Gastroesophageal sphincter (tissue), 4 donors: ENCODE data around the gene ATP11A. TPM values are rescaled to one million over a fixed set of nuclear protein-coding genes. Genes with fewer than 3 reads are reported as not detected.

Experiments used
- ATAC-seq: fragments of 150-250 bp; one replicate; pipeline ENCODE4 v1.9.1; 2016; ENCODE audit warnings: mild to moderate bottlenecking, moderate library complexity
- H3K27ac ChIP-seq, 4 donors: fragments of 200-600 bp; sonication (generic) in 3 of 4; 1 replicate in 3 of 4; 2 replicates in 1 of 4; pipeline ENCODE4 v1.5.1; 2016 to 2019
- H3K27me3 ChIP-seq: fragments of 200-600 bp; sonication (generic); one replicate; pipeline ENCODE4 v1.5.1; 2019
- H3K36me3 ChIP-seq, 2 donors: fragments of 200-600 bp; sonication (generic); one replicate each; pipeline ENCODE4 v1.5.1; 2019; ENCODE audit warnings: control low read depth in 1 of 2
- H3K4me1 ChIP-seq, 3 donors: fragments of 200-600 bp; sonication (generic); 1 replicate in 2 of 3; 2 replicates in 1 of 3; pipeline ENCODE4 v1.5.1; 2016 to 2019; ENCODE audit warnings: control low read depth in 2 of 3
- H3K4me3 ChIP-seq, 2 donors: fragments of 200-600 bp; sonication (generic); one replicate each; pipeline ENCODE4 v1.5.1; 2019; ENCODE audit warnings: mild to moderate bottlenecking in 1 of 2, moderate library complexity in 1 of 2
- H3K9me3 ChIP-seq, 3 donors: fragments of 200-600 bp; sonication (generic); one replicate each; pipeline ENCODE4 v1.5.1; 2017 to 2019; ENCODE audit warnings: control low read depth in 2 of 3
- CTCF ChIP-seq, 4 experiments: fragments of 200-600 bp in 2 of 4; fragments of 450-650 bp in 2 of 4; sonication (generic) in 1 of 4; IDR thresholded peaks; one replicate each; pipeline ENCODE4 v1.5.1; 2017 to 2019; ENCODE audit warnings: antibody characterized with exemption in 4 of 4, mild to moderate bottlenecking in 2 of 4, moderate library complexity in 2 of 4
- EP300 ChIP-seq: sonication (generic); formaldehyde crosslinking; IDR thresholded peaks from one replicate; pipeline ENCODE4 v1.6.1; 2017; ENCODE audit warnings: antibody characterized with exemption, mild to moderate bottlenecking
- POLR2A ChIP-seq, 2 donors: fragments of 450-650 bp; IDR thresholded peaks; one replicate each; pipeline ENCODE4 v1.6.1; 2017; ENCODE audit warnings: antibody characterized with exemption in 2 of 2, mild to moderate bottlenecking in 2 of 2, moderate library complexity in 1 of 2
- POLR2AphosphoS5 ChIP-seq: sonication (generic); formaldehyde crosslinking; IDR thresholded peaks from one replicate; pipeline ENCODE4 v1.6.1; 2017; ENCODE audit warnings: antibody characterized with exemption
- WGBS, 2 donors: methylation state at CpG; one replicate each; pipeline ENCODE4 v1.1.5; 2018; ENCODE audit warnings: low coverage in 1 of 2; 5-methylcytosine and 5-hydroxymethylcytosine counted together
- total RNA-seq, 4 donors: library from RNA; depleted of rRNA; stranded (reverse); fragments of >200 nt; gene quantifications; one replicate each; pipeline ENCODE4 v1.1.0, GENCODE V29; 2016

The ATP11A gene
- total RNA-seq, 4 donors from 2014 or later = 12.9 to 21.7 (median 17.1) TPM

- TF ChIP-seq CTCF (IDR thresholded peaks at IDR 0.05) (no peak), EP300 (no peak), POLR2A (IDR thresholded peaks at IDR 0.05) (no peak), POLR2AphosphoS5 (no peak)
- Histone ChIP-seq H3K9me3 (no peaks in the 10 kb centered on the region), H3K36me3 (peaks cover 0 to 90% of the 10 kb centered on the region in 2 donors), H3K4me1 (no peaks in the 10 kb centered on the region), H3K27ac (no peak overlapping the region), H3K4me3 (no peak overlapping the region), H3K27me3 (no peaks in the 10 kb centered on the region)
- ATAC-seq = no peak
- 94 to 97% methylated on average over 5 to 28 of the region's 38 CpGs for WGBS, 2 donors
Measured at GRCh38 chr13:112818040-112818697, 128.3 kb downstream of the ATP11A start.

- ATAC-seq = no peak
- no peak overlapping the region for H3K4me3 ChIP-seq
- H3K27ac ChIP-seq = no peak overlapping the region
- H3K36me3 ChIP-seq = peaks cover 0 to 92% of the 10 kb centered on the region in 2 donors
- no peaks in the 10 kb centered on the region for H3K9me3 ChIP-seq
- WGBS, 2 donors = 71 to 75% methylated on average over 3 of the region's 7 CpGs
- TF ChIP-seq EP300 = no peak
- no peak for TF ChIP-seq CTCF (IDR thresholded peaks at IDR 0.05)
- no peak for TF ChIP-seq POLR2A (IDR thresholded peaks at IDR 0.05)
- TF ChIP-seq POLR2AphosphoS5 = no peak
- H3K4me1 ChIP-seq = no peaks in the 10 kb centered on the region
- H3K27me3 ChIP-seq = no peaks in the 10 kb centered on the region
Measured at GRCh38 chr13:112818698-112819045, 128.8 kb downstream of the ATP11A start.

GRCh38 chr13:112819111-112819510 lies 129.3 kb downstream of the ATP11A start:
- Histone ChIP-seq H3K4me3 (no peak overlapping the region), H3K36me3 (peaks cover 0 to 92% of the 10 kb centered on the region in 2 donors), H3K4me1 (no peaks in the 10 kb centered on the region), H3K27me3 (no peaks in the 10 kb centered on the region), H3K9me3 (no peaks in the 10 kb centered on the region), H3K27ac (no peak overlapping the region)
- ATAC-seq = no peak
- TF ChIP-seq EP300 (no peak), POLR2A (IDR thresholded peaks at IDR 0.05) (no peak), CTCF (IDR thresholded peaks at IDR 0.05) (no peak), POLR2AphosphoS5 (no peak)
- WGBS, 2 donors = 93 to 96% methylated on average over 11 to 13 of the region's 13 CpGs

- 93 to 95% methylated on average over 4 to 18 of the region's 29 CpGs for WGBS, 2 donors
- H3K36me3 ChIP-seq = peaks cover 0 to 92% of the 10 kb centered on the region in 2 donors
- no peaks in the 10 kb centered on the region for H3K9me3 ChIP-seq
- no peak overlapping the region for H3K27ac ChIP-seq
- no peak overlapping the region for H3K4me3 ChIP-seq
- no peak for ATAC-seq
- TF ChIP-seq CTCF (IDR thresholded peaks at IDR 0.05) (no peak), POLR2AphosphoS5 (no peak), POLR2A (IDR thresholded peaks at IDR 0.05) (no peak), EP300 (no peak)
- H3K4me1 ChIP-seq = no peaks in the 10 kb centered on the region
- H3K27me3 ChIP-seq = no peaks in the 10 kb centered on the region
Measured at GRCh38 chr13:112819816-112820215, 130.0 kb downstream of the ATP11A start.

GRCh38 chr13:112820318-112820717 lies 130.5 kb downstream of the ATP11A start:
- H3K36me3 ChIP-seq = peaks cover 0 to 92% of the 10 kb centered on the region in 2 donors
- 100% methylated on average over 3 of the region's 11 CpGs; no CpG with 5 or more reads in 1 of the 2 donors for WGBS, 2 donors
- ATAC-seq = no peak

More at GRCh38 chr13:112820318-112820717, 130.5 kb downstream of the ATP11A start:
- no peaks in the 10 kb centered on the region for H3K27me3 ChIP-seq
- no peaks in the 10 kb centered on the region for H3K4me1 ChIP-seq
- TF ChIP-seq CTCF (IDR thresholded peaks at IDR 0.05) = no peak
- no peak for TF ChIP-seq POLR2AphosphoS5
- TF ChIP-seq POLR2A (IDR thresholded peaks at IDR 0.05) = no peak
- no peak for TF ChIP-seq EP300
- H3K27ac ChIP-seq = no peak overlapping the region
- no peak overlapping the region for H3K4me3 ChIP-seq
- no peaks in the 10 kb centered on the region for H3K9me3 ChIP-seq
